GM10248 (cell line): ENCODE data around the gene ATP5ME.
"Not testable (repeated sequence)": the region's sequence is repeated elsewhere in the genome, so short reads cannot be mapped to it uniquely, and the experiment has no call there.

Experiments used
- CTCF ChIA-PET: fragments of 300-600 bp; sonication (Branson Sonifier 250); formaldehyde crosslinking; extraction: SDS; loops from one replicate; lab custom pipeline; 2021; ENCODE audit warnings: antibody characterized with exemption; lab: Yijun Ruan, JAX
- POLR2A ChIA-PET: fragments of 350-650 bp; sonication (Branson Sonifier 250); formaldehyde crosslinking; extraction: SDS; loops from one replicate; lab custom pipeline; 2020; ENCODE audit warnings: antibody characterized with exemption; lab: Yijun Ruan, JAX
- DNase-seq: peaks from one replicate; pipeline ENCODE4 v3.0.0; 2012; ENCODE audit errors: extremely low spot score
- CTCF ChIP-seq: IDR thresholded peaks from 2 replicates; pipeline ENCODE4 v1.5.1; 2012; ENCODE audit warnings: mild to moderate bottlenecking, low read depth; ENCODE audit errors: extremely low read depth, missing control alignments, control extremely low read depth

ATP5ME gene

GRCh38 chr4:700587-701264 lies 26.6 kb upstream of the ATP5ME start:
- no peak for TF ChIP-seq CTCF
- POLR2A ChIA-PET: no interaction called here
- no peak for DNase-seq
- CTCF ChIA-PET: interaction anchor here (0.8 to 2.4 kb wide), 5 partner anchors 9 to 283 kb away, joined by 3 to 13 read pairs (median 7); partner anchors contain the start of genes ATP5ME and MYL5

GRCh38 chr4:699816-700580 lies 25.9 kb upstream of the ATP5ME start:
- TF ChIP-seq CTCF: no peak
- POLR2A ChIA-PET: no interaction called here
- no peak for DNase-seq
- CTCF ChIA-PET: interaction anchor here (1.1 to 2.4 kb wide), 4 partner anchors 10 to 284 kb away, joined by 3 to 13 read pairs (median 7); partner anchors contain the start of genes ATP5ME and MYL5

GRCh38 chr4:694341-694940 lies 20.4 kb upstream of the ATP5ME start:
- POLR2A ChIA-PET, DNase-seq: not testable (repeated sequence)
- CTCF ChIA-PET: interaction anchor here (1.0 kb wide), 1 partner anchor 10 kb away, joined by 4 read pairs; no protein-coding TSS in a partner anchor

- ChIA-PET CTCF (no interaction called here), POLR2A (no interaction called here)
- TF ChIP-seq CTCF: no peak
- no peak for DNase-seq
Observed at GRCh38 chr4:692771-693554, 18.9 kb upstream of the ATP5ME start.

- ChIA-PET POLR2A (no interaction called here), CTCF (no interaction called here)
- DNase-seq: no peak
- TF ChIP-seq CTCF: no peak
Observed at GRCh38 chr4:689723-690122, 15.6 kb upstream of the ATP5ME start.

- peak; percentile 60 for DNase-seq
- no peak for TF ChIP-seq CTCF
- ChIA-PET CTCF (no interaction called here), POLR2A (no interaction called here)
Observed at GRCh38 chr4:688854-689681, 15.0 kb upstream of the ATP5ME start, which contains the start of gene SLC49A3. TSS of gene SLC49A3 (minus strand) at chr4:689151. CDS start at chr4:689127, 24 bp downstream.
